ENCODE results near the gene TSHB.

GRCh38 chr1:115056395-115056798, 26.8 kb downstream of the TSHB start:
- TF ChIP-seq, protein P1, sequence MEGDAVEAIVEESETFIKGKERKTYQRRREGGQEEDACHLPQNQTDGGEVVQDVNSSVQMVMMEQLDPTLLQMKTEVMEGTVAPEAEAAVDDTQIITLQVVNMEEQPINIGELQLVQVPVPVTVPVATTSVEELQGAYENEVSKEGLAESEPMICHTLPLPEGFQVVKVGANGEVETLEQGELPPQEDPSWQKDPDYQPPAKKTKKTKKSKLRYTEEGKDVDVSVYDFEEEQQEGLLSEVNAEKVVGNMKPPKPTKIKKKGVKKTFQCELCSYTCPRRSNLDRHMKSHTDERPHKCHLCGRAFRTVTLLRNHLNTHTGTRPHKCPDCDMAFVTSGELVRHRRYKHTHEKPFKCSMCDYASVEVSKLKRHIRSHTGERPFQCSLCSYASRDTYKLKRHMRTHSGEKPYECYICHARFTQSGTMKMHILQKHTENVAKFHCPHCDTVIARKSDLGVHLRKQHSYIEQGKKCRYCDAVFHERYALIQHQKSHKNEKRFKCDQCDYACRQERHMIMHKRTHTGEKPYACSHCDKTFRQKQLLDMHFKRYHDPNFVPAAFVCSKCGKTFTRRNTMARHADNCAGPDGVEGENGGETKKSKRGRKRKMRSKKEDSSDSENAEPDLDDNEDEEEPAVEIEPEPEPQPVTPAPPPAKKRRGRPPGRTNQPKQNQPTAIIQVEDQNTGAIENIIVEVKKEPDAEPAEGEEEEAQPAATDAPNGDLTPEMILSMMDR (IDR thresholded peaks at IDR 0.05): no peak
- TF ChIP-seq POLR2A (IDR thresholded peaks at IDR 0.05): no peak
